Motor neuron (in vitro differentiated cells): Measurements from ENCODE around the gene PTAR1. TPM values are rescaled to one million over a fixed set of nuclear protein-coding genes. Genes with fewer than 3 reads are reported as not detected.

Experiments used
- ATAC-seq, 8 experiments: fragments of 200-7000 bp; cut with Tn5 transposase; replicated peaks in 6 of 8; 2 replicates each; pipeline ENCODE4 v1.8.0; 2021; ENCODE audit warnings: mild to moderate bottlenecking in 8 of 8, moderate library complexity in 8 of 8
- H3K27ac ChIP-seq, 2 donors: fragments of 250-450 bp; sonication (Bioruptor Pico); 2 replicates each; pipeline ENCODE4 v1.9.0; 2021; ENCODE audit warnings: antibody characterized with exemption in 2 of 2, mild to moderate bottlenecking in 2 of 2, moderate library complexity in 1 of 2
- H3K4me1 ChIP-seq, 2 donors: fragments of 250-450 bp; sonication (Bioruptor Pico); replicated peaks in 1 of 2; 2 replicates each; pipeline ENCODE4 v1.6.1; 2021; ENCODE audit warnings: antibody characterized with exemption in 2 of 2, mild to moderate bottlenecking in 2 of 2, moderate library complexity in 1 of 2
- H3K4me3 ChIP-seq, 5 donors: fragments of 250-450 bp; sonication (Bioruptor Pico); 2 replicates each; pipeline ENCODE4 v1.9.0; 2021; ENCODE audit warnings: antibody characterized with exemption in 5 of 5, mild to moderate bottlenecking in 5 of 5, moderate library complexity in 4 of 5
- WGBS, 10 experiments: fragments of 450-650 bp; shearing (Covaris generic); methylation state at CpG; one replicate each; pipeline ENCODE4 v1.0.0; 2022; 5-methylcytosine and 5-hydroxymethylcytosine counted together
- in situ Hi-C, 9 experiments: fragments of 400-800 bp; cut with MboI; loops; one replicate each; pipeline ENCODE4 v1.15.0; 2021; ENCODE audit warnings: low sequenced_read_pairs in 9 of 9, low pct_unique_long_range_greater_than_20kb in 2 of 9; ENCODE audit not compliant: unreplicated experiment in 9 of 9
- total RNA-seq, 8 experiments: library from RNA; unstranded; fragments of 300-600 nt; gene quantifications; 2 replicates each; pipeline versions ENCODE4 v1.2.3 to v1.2.4, GENCODE V29; 2022

The PTAR1 gene
- total RNA-seq, 8 experiments from 2014 or later: 42.1 to 98.3 (median 53.4) TPM

DNA sequence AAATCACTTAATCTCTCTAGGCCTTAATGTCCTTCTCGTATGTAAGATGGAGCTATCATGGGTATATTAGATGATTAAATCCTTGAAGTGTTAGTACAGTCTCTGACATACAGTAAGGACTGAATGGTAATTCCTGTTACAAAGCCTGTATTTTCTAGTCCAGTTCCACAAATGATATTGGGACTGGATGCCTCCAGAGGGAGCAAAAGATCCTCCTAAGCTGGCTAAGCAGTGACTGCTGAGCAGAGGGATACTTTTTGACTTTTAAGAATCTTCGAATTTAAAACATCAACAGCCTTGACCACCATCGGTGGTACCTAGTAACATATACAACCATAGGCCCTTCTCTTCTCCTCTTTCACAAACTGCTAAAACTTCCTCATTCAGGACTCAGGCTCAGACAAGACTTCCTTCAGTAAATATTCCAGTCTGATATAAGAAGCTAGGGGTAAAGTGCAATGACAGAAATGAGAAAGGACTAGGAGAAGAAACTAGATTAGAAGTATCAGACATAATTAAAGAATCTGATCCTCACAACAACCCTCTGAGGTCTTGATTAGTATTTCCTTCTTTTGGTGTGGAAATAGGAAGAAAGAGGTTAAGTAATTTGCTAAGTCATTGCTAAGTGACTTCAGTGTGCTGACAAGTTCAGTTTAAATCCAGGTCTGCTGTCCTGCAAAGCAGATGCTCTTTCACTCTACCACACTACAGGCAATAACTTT is 13.9 kb downstream of the PTAR1 start:
- no peaks in the 10 kb centered on the region for H3K4me1 ChIP-seq
- H3K27ac ChIP-seq: no peak overlapping the region
- ATAC-seq: peak in 3 of 8 experiments; percentile 37 to 73 (median 55)
- no peak overlapping the region for H3K4me3 ChIP-seq
- in situ Hi-C loops: no loop called here
- 50 to 100% (median 85%) methylated on average over 1 to 3 of the region's 3 CpGs; no CpG with 5 or more reads in 2 of the 10 experiments for WGBS, 10 experiments

DNA sequence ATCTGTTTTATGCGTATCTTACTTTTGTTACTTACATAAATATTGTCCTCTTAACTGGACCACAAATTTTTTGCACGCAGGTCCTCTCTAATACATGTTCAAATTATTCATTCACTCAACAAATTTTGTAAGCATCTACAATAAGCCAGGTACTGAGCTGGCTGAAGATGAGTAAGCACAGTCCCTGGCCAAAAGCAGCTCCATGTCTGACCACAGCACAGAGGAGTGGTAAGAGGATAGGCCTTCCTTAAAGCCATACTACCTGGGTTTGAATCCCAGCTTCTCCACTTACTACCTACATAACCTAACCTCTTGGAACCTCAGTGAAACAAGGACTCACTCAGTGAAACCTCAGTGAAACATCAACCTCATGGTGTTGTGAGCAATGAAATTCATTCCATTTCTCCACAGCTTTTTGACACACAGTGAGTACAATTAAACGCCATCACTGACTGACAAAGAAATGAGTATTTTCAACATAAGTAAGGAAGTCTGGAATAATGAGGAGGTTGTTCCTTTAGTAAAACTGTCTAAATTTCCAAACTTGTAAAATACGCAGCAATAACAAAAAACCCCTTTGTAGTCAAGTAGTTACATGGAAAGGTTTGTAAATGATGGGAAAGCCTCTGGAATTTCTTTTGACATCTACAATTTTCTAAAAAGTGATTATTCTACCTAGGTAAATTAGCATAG is 15.0 kb downstream of the PTAR1 start:
- Histone ChIP-seq H3K4me3 (no peak overlapping the region), H3K4me1 (no peaks in the 10 kb centered on the region), H3K27ac (no peak overlapping the region)
- in situ Hi-C loops: no loop called here
- 92 to 100% (median 100%) methylated on average over 1 to 4 of the region's 4 CpGs for WGBS, 10 experiments
- no peak for ATAC-seq

DNA sequence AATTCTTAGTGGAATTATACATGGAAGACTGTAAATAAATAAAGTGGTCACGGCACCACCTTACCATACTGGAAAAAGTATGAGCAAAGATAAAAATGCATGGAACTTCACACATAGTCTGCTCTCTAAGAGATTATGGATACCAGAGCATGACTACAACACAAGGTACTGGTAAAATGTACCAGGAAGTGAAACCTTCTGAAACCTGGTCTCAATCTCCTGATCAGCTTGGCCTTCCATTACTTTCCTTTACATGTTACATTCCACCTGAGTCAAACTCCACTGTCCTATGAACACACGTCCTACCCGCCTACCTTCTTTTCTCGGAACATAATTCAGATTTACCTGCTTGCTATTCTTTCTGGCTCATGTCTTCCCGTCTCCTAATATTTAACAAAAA is 15.9 kb downstream of the PTAR1 start:
- in situ Hi-C loops: no loop called here
- H3K27ac ChIP-seq: no peak overlapping the region
- no peaks in the 10 kb centered on the region for H3K4me1 ChIP-seq
- WGBS, 10 experiments: 50 to 100% (median 98%) methylated on average over 1 to 5 of the region's 5 CpGs
- no peak overlapping the region for H3K4me3 ChIP-seq
- ATAC-seq: peak in 1 of 8 experiments; percentile 27

DNA sequence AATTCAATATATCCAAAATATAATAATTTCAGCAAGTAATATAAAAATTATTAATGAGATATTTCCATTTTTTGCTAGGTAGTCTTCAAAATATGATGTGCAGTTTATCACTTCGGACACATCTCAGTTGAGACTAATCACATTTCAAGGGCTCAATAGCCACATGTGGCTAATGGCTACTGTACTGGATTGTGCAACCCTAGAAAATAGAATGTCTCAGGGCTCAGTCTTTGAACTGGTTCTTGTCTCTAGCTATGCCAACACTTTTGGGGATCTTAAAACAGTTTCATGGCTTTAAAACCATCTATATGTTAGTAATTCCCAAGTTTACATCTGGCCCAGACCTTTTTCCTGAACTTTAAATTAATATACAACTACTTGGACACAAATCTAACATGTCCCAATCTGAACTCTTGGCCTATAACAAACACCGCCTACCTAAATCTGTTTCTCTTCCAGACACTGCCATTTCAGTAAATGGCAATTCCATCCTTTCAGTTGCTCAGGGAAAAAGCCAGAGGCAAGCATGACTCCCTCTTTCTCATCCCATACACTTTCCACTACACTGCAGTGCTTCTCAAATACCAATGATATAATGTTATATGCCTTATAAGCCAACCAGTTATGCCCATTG is 18.8 kb downstream of the PTAR1 start:
- Histone ChIP-seq H3K4me3 (no peak overlapping the region), H3K27ac (no peak overlapping the region), H3K4me1 (no peaks in the 10 kb centered on the region)
- ATAC-seq: no peak
- WGBS, 10 experiments: 71 to 100% (median 100%) methylated on average over 1 to 2 of the region's 2 CpGs
- in situ Hi-C loops: no loop called here

DNA sequence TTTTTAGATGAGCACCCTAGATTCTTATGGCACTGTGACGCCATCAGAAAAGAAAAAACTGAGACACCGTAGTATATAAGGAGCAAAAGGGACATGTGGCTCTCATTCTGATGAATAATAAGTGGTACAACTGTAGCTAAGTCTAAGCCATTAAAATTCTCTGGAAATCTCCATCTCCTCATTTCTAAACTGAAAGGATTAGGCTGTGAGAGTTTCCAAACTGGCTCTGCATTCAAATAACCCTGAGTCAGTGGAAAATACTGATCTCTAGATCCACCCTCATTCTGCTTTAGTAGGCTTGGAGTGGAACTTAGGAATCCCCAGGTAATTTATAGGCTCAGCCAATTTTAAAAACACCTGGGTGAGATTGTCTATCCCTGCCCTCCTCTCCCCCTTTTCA is 28.5 kb downstream of the PTAR1 start:
- WGBS, 10 experiments: 83 to 100% (median 94%) methylated on average over 1 to 2 of the region's 2 CpGs; no CpG with 5 or more reads in 1 of the 10 experiments
- in situ Hi-C loops: no loop called here
- no peak overlapping the region for H3K27ac ChIP-seq
- no peak overlapping the region for H3K4me3 ChIP-seq
- ATAC-seq: no peak
- H3K4me1 ChIP-seq: no peaks in the 10 kb centered on the region

DNA sequence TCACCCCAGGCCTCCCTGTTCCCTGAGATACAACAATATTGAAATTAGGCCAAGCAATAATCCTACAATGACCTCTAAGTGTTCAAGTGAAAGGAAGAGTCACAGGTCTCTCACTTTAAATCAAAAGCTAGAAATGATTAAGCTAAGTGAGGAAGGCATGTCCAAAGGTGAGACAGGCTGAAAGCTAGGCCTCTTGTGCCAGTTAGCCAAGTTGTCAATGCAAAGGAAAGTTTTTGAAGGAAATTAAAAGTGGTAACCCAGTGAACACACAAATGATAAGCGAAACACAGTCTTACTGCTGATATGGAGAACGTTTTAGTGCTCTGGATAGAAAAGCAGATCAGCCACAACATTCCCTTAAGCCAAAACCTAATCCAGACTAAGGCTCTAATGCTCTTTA is 39.8 kb downstream of the PTAR1 start:
- no peak overlapping the region for H3K4me3 ChIP-seq
- no peaks in the 10 kb centered on the region for H3K4me1 ChIP-seq
- H3K27ac ChIP-seq: no peak overlapping the region
- WGBS, 10 experiments: 83 to 100% (median 94%) methylated on average over 1 to 2 of the region's 2 CpGs; no CpG with 5 or more reads in 4 of the 10 experiments
- in situ Hi-C loops: loop anchor here in 1 of 9 experiments (25.0 kb wide), 1 partner anchor 158 kb away; no protein-coding TSS in a partner anchor
- no peak for ATAC-seq

DNA sequence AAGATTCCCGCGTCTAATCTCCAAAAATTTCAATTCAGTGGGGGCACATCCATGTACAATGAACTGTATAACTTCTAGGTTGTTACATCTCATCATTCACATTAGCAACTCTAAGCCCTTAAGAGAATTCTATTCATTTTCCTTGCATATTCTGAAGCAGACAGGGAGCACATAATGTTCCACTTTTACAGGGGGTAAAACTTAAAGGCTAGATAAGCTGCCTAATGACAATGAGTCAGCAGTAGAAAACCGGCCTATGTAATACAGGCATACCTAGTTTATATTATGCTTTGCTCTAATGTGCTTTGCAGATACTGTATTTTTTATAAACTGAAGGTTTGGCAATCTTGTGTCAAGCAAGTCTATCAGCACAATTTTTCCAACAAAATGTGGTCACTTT is 40.4 kb downstream of the PTAR1 start:
- in situ Hi-C loops: loop anchor here in 1 of 9 experiments (25.0 kb wide), 1 partner anchor 157 kb away; no protein-coding TSS in a partner anchor
- 37 to 100% (median 86%) methylated on average over 1 to 3 of the region's 3 CpGs for WGBS, 10 experiments
- Histone ChIP-seq H3K27ac (no peak overlapping the region), H3K4me1 (no peaks in the 10 kb centered on the region), H3K4me3 (no peak overlapping the region)
- peak in 3 of 8 experiments; percentile 89 to 98 (median 92) for ATAC-seq

DNA sequence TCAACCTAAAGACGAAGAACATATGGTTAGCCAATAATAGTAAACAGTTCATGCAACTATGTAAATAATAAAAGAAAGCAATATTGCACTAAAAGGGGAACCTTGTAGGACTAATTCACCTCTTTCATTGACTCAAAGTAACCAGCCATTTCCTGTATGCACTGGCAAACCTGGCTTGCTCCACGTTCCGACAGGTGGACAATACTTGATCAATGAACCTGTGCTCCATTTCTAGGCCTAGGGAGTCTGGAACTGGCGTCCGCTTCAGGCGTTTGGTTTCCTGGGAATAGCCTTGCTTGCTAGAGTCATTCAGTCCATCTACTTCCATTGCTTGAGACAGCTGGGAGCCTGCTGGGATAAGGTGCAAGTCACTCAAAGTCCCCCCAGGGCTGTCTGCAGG is 41.6 kb downstream of the PTAR1 start:
- Histone ChIP-seq H3K4me3 (no peak overlapping the region), H3K27ac (no peak overlapping the region), H3K4me1 (no peaks in the 10 kb centered on the region)
- in situ Hi-C loops: loop anchor here in 1 of 9 experiments (25.0 kb wide), 1 partner anchor 156 kb away; no protein-coding TSS in a partner anchor
- 87 to 100% (median 95%) methylated on average over 1 to 6 of the region's 6 CpGs for WGBS, 10 experiments
- ATAC-seq: no peak

DNA sequence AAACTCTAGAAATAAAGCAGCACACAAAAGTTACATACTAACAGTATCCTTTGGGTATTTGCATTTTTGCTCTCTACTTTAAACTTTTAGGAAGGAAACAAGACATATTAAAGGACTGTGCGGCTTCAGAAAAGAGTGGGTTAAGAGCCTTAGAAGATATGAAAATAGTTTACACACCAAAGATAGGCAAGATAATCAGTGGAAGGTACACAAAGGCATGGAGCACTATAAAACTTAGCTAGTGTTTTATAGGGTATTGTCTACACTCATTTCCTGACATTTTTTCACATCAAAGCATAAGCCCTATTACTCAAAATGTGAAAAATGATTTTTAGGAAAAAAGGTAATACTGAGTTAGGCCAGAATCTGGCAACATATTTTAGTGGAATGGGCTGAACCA is 44.0 kb downstream of the PTAR1 start:
- Histone ChIP-seq H3K4me3 (no peak overlapping the region), H3K27ac (no peak overlapping the region), H3K4me1 (no peaks in the 10 kb centered on the region)
- in situ Hi-C loops: loop anchor here in 1 of 9 experiments (25.0 kb wide), 1 partner anchor 154 kb away; no protein-coding TSS in a partner anchor
- ATAC-seq: no peak
- 86 to 100% (median 100%) methylated on average over 1 of the region's 1 CpG; no CpG with 5 or more reads in 3 of the 10 experiments for WGBS, 10 experiments

DNA sequence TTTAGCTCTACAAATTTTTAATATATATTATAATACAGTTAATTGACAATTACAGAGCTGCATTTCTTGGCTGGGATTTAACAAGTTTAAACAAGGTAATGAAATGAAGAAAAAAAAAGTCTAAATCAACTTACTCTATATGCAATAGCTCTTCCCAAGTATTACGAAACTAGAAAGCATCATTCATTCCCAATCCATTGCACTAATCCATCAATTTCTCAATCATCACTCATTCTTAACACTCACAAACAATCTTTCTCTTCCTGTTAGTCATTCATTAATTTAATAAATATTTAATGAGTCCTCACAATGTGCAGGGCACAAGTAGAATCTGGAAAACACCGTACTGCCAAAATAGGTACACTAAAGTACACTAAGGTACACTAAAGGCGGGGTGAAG is 44.7 kb downstream of the PTAR1 start:
- no peak for ATAC-seq
- in situ Hi-C loops: loop anchor here in 1 of 9 experiments (25.0 kb wide), 1 partner anchor 153 kb away; no protein-coding TSS in a partner anchor
- no peak overlapping the region for H3K4me3 ChIP-seq
- H3K27ac ChIP-seq: no peak overlapping the region
- H3K4me1 ChIP-seq: no peaks in the 10 kb centered on the region
- WGBS, 10 experiments: 90 to 100% (median 94%) methylated on average over 2 to 3 of the region's 3 CpGs; no CpG with 5 or more reads in 1 of the 10 experiments

DNA sequence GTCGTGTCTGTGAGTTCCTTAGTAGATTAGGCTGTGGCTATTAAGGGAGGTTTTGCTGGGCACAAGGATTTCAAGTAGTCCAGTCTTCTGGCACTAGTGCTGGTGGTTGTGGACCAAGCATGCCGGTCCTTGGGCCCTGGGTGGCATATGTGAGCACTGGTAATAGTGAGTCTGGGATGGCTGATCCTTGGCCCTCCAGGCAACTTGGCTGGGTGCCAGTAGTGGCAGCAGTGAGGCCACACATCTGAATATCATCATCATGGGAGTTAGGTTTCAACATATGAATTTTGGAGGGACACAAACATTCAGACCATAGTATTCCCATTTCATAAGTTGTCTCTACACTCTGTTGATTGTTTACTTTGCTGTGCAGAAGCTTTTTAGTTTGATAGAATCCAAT is 62.3 kb downstream of the PTAR1 start:
- ATAC-seq: no peak
- 64 to 100% (median 80%) methylated on average over 1 to 2 of the region's 2 CpGs; no CpG with 5 or more reads in 6 of the 10 experiments for WGBS, 10 experiments
- no peaks in the 10 kb centered on the region for H3K4me1 ChIP-seq
- no peak overlapping the region for H3K27ac ChIP-seq
- in situ Hi-C loops: loop anchor here in 2 of 9 experiments (25.0 kb wide), 2 partner anchors 110 to 165 kb away; no protein-coding TSS in a partner anchor
- no peak overlapping the region for H3K4me3 ChIP-seq

DNA sequence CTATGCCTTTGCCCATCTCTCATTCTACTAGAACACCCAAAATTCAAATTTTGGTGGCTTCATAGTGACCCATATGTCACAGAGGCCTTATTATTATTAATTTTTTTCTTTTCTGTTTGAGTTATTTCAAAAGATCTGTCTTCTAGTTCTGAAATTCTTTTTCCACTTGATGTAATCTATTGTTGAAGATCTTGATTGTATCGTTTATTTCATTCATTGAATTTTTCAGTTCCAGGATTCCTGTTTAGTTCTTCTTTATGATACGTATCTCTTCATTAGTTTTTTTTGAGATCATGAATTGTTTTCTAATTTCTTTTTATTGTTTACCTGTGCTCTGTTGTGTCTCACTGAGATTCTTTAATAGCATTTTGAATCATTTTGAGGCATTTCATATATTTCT is 63.0 kb downstream of the PTAR1 start:
- no peak for ATAC-seq
- Histone ChIP-seq H3K4me1 (no peaks in the 10 kb centered on the region), H3K4me3 (no peak overlapping the region), H3K27ac (no peak overlapping the region)
- in situ Hi-C loops: loop anchor here in 2 of 9 experiments (25.0 kb wide), 2 partner anchors 110 to 165 kb away; no protein-coding TSS in a partner anchor
- 55 to 100% (median 94%) methylated on average over 1 to 2 of the region's 2 CpGs for WGBS, 10 experiments
